GM10266 (cell line): Measurements from ENCODE around the gene CTBP1.

Experiments
- DNase-seq: peaks from one replicate; pipeline ENCODE4 v3.0.0; 2012; ENCODE audit errors: extremely low spot score
- TF ChIP-seq, protein P1 (sequence below): IDR thresholded peaks from 2 replicates; pipeline ENCODE4 v1.5.1; 2012; ENCODE audit warnings: mild to moderate bottlenecking, low read depth; ENCODE audit not compliant: control insufficient read depth, insufficient read depth; ENCODE audit errors: missing control alignments

Gene CTBP1

DNA sequence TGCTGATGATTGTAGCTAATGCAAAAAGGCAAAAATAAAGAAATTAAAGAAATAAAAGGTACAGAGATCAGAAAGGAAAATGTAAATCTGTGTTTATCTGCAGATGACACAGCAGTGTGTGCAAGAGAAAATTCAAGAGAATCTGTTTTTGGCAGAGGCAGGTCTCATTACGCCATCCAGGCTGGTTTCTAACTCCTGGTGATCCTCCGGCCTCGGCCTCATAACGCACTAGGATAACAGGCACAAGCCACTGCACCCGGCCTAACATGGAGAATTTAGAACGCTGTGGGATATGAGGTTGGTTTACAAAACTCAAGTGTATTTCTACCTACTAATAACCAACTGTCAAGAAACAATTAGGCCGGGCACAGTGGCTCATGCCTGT lies 29.4 kb downstream of the CTBP1 start:
- DNase-seq, result no peak
- TF ChIP-seq, protein P1, sequence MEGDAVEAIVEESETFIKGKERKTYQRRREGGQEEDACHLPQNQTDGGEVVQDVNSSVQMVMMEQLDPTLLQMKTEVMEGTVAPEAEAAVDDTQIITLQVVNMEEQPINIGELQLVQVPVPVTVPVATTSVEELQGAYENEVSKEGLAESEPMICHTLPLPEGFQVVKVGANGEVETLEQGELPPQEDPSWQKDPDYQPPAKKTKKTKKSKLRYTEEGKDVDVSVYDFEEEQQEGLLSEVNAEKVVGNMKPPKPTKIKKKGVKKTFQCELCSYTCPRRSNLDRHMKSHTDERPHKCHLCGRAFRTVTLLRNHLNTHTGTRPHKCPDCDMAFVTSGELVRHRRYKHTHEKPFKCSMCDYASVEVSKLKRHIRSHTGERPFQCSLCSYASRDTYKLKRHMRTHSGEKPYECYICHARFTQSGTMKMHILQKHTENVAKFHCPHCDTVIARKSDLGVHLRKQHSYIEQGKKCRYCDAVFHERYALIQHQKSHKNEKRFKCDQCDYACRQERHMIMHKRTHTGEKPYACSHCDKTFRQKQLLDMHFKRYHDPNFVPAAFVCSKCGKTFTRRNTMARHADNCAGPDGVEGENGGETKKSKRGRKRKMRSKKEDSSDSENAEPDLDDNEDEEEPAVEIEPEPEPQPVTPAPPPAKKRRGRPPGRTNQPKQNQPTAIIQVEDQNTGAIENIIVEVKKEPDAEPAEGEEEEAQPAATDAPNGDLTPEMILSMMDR, result no peak

DNA sequence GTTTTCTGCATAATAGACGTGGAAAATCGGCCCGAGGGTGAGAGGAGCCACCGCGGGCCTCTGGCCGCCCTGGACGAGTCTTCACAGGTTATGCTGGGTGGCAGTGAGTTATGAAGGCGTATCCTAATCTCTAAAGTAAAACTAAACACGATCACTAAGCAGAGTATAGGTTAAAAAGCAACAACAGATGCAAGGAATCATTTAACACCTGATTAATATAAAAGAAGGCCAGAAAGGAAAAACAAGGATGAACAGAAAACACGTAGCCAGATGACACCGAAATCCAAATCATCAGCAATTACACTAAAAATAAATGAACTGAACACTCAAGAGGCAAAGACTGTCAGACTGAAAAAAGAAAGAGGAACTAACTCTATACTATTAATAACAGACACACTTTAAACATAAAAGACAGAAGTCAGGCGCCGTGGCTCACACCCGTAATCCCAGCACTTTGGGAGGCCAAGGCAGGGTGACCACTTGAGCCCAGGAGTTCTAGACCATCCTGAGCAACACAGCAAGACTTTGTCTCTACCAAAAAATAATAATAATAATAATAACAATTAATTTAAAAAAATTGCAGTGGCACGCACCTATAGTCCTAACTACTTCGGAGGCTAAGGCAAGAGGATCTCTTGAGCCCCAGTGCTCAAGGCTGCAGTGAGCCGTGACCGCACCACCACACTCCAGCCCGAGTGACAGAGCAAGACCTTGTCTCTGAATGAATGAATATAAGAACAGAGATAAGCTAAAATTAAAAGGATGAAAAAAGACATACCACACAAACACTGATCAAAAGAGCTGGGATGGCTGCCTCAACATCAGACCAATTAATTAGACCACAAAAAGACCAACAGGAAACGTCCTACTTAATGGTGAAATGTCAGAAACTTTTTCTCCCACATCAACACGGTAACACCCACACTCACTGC lies 30.0 kb downstream of the CTBP1 start:
- DNase-seq, result peak; percentile 86
- TF ChIP-seq, protein P1, result no peak

DNA sequence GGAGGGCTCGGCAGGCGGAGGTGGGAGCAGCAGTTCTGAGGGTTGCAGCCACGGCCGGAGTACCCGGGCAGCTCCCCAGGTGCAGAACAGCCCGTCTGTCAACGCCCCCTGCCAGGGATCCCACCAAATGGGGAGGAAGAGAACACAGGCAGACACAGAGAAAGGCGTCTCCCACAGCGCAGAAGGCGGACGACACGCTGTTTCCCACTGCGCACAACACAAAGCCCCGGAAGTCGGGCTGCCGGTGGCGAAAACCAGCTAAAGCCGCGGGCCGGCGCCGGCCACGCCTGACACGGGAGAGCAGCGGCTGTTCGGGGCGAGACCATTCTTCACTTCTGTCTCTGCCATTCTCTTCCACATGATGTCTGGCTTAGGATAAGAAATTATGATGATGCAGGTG lies 31.6 kb downstream of the CTBP1 start:
- no peak for DNase-seq
- TF ChIP-seq, protein P1, result no peak

DNA sequence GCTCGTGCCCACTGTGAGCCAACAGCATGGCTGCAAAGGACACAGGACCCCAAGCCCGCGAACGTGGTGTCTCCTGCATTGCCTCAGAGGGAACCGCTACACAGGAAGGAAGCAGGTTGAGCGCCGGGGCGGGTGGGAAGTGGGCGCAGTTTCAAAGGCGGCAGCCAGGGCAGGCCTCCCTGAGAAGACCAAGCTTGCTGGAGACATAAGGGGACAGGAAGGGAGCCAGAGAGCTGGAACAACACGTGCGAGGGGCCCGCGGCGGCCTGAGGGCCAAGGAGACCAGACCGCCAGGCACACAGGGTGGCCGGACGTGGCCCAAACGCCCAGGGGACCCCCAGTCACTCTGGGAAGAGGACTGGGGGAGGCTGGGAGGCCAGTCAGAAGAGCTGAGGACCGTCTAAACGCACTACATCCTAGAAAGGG lies 32.0 kb downstream of the CTBP1 start:
- peak; percentile 75 for DNase-seq
- TF ChIP-seq, protein P1, result no peak

DNA sequence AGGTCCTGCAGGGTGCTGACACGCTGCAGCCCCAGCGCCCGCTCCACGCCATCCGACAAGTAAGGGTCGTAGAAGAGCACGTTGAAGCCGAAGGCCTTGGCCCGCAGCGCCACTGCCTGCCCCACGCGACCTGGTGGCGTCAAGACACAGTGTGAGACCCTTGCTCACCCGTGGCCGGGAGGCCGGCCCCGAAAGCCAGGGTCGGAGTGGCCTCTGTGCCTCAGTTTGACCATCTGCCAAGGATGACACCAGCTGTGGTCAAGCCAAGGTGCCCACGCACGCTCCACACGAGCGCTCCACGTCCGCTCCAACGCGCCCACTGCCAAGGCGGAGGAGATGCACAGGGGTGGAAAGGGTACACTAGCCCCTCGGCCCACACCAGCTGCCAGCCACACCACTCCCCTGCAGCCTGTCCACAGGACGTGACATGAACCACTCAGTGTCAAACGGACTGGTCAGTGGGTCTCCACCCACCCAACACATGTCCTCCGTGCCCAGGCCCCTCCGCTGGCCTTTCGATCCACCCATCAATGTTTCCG lies 32.8 kb downstream of the CTBP1 start:
- TF ChIP-seq, protein P1, result no peak
- no peak for DNase-seq

DNA sequence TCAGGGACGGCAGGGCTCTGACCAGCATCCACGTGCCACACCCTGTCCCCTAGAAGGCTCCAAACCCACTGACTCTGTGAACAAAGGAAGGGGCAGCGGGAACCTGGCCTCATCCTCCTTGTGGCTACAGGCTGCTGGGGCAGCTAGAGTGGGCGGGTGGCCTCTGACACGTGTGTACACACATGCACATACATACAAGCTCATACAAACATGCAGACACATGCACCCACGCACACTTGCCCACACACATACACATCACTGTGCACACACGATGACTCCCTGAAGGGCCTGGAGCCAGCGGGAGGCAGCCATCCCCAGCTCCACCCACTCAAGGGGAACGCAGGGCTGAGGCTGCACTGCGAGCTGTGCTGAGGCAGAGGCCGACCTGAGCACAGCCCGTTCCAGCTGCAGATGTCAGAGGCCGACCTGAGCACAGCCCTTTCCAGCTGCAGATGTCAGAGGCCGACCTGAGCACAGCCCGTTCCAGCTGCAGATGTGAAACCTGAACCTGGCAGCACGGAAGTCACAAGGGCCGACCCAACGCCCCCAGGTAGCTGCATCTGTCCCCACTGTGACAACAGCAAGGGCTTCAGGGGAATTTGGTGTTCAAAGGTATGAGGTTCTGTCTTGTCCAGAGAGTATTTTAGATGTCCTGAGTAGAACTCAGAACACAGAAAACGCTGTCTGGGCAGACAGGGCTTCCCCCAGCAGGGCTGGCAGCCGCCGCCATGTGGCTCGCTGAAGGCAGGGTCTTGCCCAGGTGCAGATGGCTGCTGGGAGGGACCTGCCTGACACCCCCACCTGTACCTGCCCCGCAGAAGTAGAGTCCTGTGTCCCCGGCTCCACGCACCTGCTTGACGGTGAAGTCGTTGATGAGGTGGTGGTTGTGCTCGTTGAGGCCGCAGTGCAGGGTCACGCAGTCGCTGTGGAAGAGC lies 33.5 kb downstream of the CTBP1 start:
- TF ChIP-seq, protein P1, result no peak

More for the DNA sequence above, 33.5 kb downstream of the CTBP1 start:
- DNase-seq, result peak; percentile 72
